GM21723 (cell line): Measurements from ENCODE around the gene PCSK4.

Source experiments
- ATAC-seq: cut with Tn5 transposase; IDR thresholded peaks from one replicate; pipeline ENCODE4 v1.9.1; 2021; ENCODE audit warnings: mild to moderate bottlenecking, moderate library complexity; ENCODE audit not compliant: unreplicated experiment

PCSK4 gene

GRCh38 chr19:1457031-1457739 lies 33.0 kb downstream of the PCSK4 start:
- no peak for ATAC-seq

DNA sequence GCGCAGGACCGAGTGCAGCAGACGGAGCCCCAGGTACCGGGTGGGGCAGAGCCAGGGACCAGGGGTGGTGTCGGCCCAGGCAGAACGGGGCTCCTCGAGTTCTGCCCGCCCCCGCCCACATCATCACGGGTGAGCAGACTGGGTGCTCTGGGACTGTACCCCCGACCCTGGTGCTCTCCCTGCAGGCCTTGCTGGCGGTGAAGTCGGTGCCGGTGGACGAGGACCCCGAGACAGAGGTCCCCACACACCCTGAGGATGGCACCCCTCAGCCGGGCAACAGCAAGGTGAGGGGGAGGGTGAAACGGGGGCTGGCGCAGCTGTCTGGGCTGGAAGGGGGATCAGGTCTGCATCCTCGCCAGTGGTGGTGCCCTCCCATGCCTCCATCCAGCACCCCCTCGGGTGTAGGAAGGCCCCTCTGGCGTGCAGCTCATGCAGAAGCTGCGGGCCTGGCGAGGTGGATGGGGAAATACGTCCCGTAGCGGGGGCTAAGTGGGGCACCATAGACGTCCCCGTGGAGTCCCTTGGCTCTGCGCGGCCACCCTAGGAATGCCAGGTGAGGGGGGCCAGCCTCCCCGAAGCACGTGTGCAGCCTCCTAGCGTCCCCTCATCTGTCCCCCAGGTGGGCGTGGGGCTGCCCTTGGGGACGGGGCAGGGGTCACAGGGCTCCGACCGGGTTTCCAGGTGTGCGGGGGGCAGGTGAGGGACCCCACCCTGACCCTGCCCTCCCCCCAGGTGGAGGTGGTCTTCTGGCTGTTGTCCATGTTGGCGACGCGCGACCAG lies 33.8 kb downstream of the PCSK4 start:
- ATAC-seq, result no peak

DNA sequence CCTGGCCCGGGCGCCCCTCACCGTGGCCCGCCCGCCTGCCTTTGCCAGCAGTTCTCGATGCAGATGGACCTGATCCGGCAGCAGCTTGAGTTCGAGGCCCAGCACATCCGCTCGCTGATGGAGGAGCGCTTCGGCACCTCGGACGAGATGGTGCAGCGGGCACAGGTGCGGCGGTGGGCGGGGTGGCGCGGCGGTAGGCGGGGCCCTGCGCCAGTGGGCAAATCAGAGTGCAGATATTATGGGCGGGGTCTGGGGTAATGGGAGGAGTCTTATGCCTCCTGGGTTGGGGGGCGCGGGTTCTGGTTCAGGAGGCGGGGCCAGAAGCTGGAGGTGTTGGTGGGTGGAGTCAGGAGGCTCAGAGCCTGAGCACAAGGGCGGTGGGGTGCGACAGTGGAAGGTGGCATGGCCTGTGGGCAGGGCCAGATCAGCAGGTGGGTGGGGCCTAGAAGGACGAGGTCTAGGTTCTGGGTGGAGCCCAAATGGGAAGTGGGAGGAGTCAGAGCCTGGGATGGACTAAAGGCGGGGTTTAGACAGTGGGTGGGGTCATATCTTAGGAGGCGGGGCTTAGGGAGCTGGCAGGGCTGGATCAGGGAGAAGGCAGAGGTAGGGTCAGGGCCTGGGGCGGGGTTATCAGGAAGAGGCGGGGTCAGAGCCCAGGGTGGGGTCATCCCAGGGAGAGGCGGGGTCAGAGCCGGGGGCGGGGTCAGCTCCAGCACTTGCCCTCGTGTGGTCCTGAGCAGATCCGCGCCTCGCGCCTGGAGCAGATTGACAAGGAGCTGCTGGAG lies 34.6 kb downstream of the PCSK4 start:
- ATAC-seq, result no peak

GRCh38 chr19:1455002-1455335 lies 35.2 kb downstream of the PCSK4 start:
- no peak for ATAC-seq

DNA sequence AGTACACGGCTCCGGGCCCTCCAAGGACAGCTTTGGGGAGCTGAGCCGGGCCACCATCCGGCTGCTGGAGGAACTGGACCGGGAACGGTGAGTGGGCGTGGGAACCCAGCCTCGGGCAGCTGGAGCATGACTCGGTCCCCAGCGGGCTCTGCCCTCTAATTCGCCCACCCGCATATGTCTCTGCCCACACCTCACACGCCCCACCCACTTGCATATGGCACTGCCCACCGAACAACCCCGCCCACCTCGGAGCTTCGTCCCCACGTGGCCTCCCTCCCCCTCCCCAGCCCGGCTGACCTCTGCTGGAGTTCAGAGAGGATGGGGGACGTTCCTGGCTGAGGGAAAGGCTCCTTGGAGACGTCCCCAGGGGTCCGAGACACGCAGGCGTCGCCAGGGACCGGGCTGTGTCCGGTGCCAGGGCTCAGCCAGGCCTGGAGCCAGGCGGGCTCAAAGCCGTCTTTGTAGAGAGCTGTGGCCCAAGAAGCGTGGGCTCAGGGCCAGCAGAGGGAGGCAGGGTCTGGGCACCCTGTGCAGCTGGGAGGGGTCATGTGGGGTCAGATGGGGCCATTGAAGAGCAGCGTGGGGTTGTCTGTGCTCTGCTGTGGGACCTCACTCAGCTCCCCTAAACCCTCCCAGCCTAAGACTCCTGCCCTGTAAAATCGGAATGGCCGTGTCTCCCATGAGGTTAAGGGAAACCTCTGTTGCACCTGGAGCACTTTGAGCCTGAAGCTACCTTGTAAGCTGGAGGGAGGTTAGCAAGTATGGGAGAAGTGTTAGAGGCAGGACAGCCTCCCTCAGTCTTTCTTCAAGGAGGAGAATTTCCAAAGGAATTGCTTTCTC lies 36.4 kb downstream of the PCSK4 start:
- no peak for ATAC-seq

GRCh38 chr19:1452802-1453524 lies 37.2 kb downstream of the PCSK4 start:
- no peak for ATAC-seq

DNA sequence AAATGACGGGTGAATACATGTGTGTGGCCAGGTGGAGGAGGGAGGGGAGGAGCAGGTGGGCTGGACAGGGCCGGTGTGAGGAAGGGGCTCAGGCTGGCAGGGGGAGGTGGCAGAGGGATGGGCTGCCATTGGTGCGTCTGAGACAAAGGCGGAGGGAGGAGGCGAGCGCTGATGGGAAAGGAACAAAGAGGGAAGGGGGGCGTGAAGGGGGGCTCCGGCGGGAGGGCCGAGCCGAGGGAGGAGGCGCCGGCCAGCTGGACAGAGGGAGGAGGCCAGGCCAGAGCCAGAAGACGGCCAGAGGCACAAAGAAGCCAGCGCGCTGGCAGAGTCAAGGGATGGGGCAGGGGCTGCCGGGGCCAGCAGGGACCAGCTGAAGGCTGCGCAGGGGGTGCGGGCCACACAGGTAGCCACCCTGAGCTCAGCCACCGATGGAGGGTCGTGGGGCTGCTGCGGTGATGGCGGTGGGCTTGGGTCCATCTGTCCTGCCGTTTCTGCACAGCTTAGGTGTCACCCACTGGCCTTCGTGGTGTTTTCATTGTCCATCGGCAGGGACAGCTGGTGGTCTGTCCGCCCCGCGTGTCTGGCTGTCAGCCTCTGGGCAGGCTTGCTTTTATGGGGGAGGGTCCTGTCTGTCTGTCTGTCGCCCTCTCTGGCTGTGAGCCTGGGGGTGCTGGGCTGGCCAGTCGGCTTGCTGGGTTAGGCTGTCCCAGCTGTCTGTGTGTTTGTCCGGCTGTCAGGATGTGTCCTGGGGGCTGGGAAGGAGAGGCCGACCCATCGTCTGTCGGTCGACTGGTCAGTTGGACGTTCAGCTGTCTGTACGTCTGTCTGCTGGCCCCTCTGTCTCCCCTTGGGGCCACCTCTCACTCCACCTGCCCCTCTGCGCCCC lies 38.0 kb downstream of the PCSK4 start:
- ATAC-seq, result no peak

DNA sequence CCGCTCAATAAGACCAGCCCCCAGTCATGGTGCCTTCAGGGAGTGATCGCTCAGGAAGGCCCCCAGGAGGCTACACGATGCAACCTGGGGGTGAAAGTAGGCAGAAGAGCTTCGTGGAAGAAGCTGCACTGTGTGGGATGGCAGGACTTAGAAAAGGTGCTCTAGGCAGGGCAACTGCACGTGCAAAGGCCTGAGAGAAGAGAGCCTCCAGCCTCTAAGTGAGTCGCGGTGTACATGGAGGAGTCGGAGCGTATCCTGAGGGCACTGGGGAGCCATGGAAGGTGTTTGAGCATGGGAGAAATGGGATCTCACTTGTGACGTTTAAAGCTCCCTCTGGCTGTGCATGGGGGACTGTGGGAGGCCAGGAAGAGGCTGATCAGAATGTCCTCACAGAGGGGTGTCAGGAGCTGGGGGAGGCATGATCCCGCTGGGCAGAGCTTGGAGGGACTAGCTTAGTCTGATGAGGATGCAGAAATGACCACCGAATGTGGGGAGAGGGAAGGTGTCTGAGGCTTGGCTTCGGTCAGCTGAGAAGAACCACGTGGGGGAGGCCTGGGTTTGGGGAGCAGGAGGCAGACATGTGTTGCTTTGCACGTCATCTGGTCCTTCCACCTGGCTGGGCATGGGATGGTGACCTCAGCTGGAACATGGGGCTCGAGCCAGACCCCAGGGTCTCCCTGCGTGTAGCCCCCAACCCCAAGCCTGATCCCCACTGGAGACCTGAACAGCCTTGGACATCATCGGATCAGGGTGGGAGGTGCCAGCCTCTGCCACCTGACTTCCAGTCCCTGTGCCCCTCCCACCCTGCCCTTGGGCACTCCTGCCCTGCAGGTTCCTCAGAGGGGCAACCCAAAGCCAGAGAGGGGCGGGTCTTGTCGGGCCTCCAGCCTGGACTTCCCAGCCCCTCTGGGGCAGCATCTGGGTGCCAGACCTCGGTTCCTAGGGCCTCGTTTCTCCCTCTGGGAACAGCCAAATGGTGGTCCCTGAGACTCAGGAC lies 39.1 kb downstream of the PCSK4 start:
- no peak for ATAC-seq

DNA sequence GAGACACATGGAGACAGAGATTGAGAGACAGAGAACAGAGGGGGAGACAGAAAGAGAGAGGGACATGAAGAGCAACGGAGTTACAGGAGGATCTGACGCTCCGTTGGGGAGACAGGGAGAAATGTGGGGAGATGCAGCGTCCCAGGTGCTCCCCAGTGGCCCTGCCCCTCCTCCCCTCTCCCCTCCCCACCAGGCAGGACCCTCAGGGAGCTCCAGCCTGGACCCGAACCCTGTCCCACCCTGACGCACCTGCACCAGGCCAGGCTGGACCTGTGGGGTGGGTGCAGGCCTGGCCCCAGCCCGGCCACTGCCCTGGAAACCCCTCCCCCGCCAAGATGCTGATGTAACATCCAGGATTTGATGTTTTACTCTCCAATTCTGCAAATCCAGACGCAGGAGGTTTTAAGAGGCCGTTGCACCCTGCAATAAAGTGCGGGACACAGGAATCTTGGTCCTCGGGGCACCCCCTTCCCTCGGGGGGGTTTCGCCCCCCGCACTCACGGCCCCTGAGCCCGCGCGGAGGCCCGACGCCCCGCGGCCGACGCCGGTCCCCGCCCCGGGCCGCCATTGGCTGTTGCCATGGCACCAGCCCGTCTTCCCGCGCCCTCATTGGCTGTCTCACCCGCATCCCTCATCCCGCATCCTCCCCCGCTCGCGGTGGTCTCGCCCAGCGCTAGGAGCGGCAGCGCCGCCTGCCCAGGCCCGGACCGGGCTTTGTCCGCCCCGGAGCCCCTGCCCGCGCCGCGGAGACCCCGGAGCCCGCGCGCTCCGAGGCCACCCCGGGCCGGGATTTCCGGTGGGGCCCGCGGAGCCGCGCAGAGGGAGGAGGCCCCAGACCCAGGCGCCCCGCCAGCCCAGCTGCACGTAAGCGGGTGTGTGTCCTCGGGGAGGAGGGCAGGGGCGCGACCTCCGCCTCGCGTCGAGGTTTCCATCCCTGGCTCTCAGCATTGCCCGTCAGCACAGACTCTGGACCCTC lies 40.4 kb downstream of the PCSK4 start, which contains the start of gene APC2:
Gene APC2, plus strand, starts transcription at position 655 of the 976 bp plus-strand sequence. CDS start 2,881 bp downstream, outside the sequence.
- no peak for ATAC-seq

DNA sequence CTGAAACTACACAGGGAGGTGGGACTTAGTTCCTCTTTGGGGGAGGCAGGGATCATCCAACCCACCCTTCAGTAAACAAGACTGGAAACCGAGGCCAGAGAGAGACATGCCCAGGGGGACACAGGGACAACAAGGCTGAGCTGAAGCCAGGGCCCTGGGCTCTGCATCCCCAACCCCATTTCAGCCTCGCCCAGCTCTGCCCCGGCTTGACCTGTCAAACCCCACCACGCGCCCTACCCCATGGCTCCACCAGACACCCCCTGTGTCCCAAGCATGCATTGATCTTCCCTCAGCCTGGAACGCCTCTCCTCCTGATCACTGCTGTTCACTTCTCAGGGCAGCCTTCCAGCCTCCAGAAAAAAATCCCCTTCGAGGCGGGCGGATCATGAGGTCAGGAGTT lies 42.2 kb downstream of the PCSK4 start:
- ATAC-seq, result no peak

GRCh38 chr19:1447504-1447903 lies 42.6 kb downstream of the PCSK4 start:
- no peak for ATAC-seq

GRCh38 chr19:1446713-1447481 lies 43.3 kb downstream of the PCSK4 start:
- no peak for ATAC-seq

- ATAC-seq, result no peak
Observed at GRCh38 chr19:1445932-1446712, 44.0 kb downstream of the PCSK4 start.

- peak; percentile 71 for ATAC-seq
Observed at GRCh38 chr19:1445185-1445931, 44.8 kb downstream of the PCSK4 start.
